22Rv1 (cell line): ENCODE measurements around the gene TCEANC.
"Not testable (repeated sequence)": the region's sequence is repeated elsewhere in the genome, so short reads cannot be mapped to it uniquely, and the experiment has no call there.

Source experiments
- H3K27ac ChIP-seq: fragments of 450-650 bp; 2 replicates; pipeline ENCODE4 v1.5.1; 2017
- CTCF ChIP-seq: fragments of 450-650 bp; IDR thresholded peaks from 2 replicates; pipeline ENCODE4 v1.5.1; 2017; ENCODE audit warnings: mild to moderate bottlenecking
- ZFX ChIP-seq: fragments of 450-650 bp; IDR thresholded peaks from 2 replicates; pipeline ENCODE4 v1.6.1; 2017; ENCODE audit warnings: antibody characterized with exemption, borderline replicate concordance

TCEANC gene

GRCh38 chrX:13622401-13622964 is 30.5 kb upstream of the TCEANC start:
- H3K27ac ChIP-seq = no peak overlapping the region
- TF ChIP-seq CTCF (no peak), ZFX (no peak)

GRCh38 chrX:13627306-13627705 is 25.6 kb upstream of the TCEANC start:
- no peak overlapping the region for H3K27ac ChIP-seq
- TF ChIP-seq ZFX = no peak
- no peak for TF ChIP-seq CTCF

GRCh38 chrX:13637224-13637623 is 15.7 kb upstream of the TCEANC start:
- H3K27ac ChIP-seq = not testable (repeated sequence)

GRCh38 chrX:13638021-13638420 is 14.9 kb upstream of the TCEANC start:
- no peak for TF ChIP-seq ZFX
- TF ChIP-seq CTCF = no peak
- no peak overlapping the region for H3K27ac ChIP-seq

- no peak for TF ChIP-seq ZFX
- TF ChIP-seq CTCF = no peak
Observed at GRCh38 chrX:13638826-13639225, 14.1 kb upstream of the TCEANC start.

GRCh38 chrX:13641684-13642083 is 11.3 kb upstream of the TCEANC start:
- not testable (repeated sequence) for H3K27ac ChIP-seq

More at GRCh38 chrX:13638826-13639225, 14.1 kb upstream of the TCEANC start:
- H3K27ac ChIP-seq = no peak overlapping the region

- H3K27ac ChIP-seq = no peak overlapping the region
- TF ChIP-seq CTCF (no peak), ZFX (no peak)
Observed at GRCh38 chrX:13645464-13646153, 7.3 kb upstream of the TCEANC start.

- H3K27ac ChIP-seq = no peak overlapping the region
Observed at GRCh38 chrX:13646154-13646549, 6.8 kb upstream of the TCEANC start.

More at GRCh38 chrX:13646154-13646549, 6.8 kb upstream of the TCEANC start:
- TF ChIP-seq CTCF (peak; percentile 70), ZFX (no peak)
